Left kidney (tissue), 2 donors: Measurements from ENCODE around the gene PMM1. TPM values are rescaled to one million over a fixed set of nuclear protein-coding genes. Genes with fewer than 3 reads are reported as not detected.

Experiments
- DNase-seq: peaks from one replicate; pipeline ENCODE4 v3.0.0-alpha.2; 2013
- polyA plus RNA-seq: library from polyadenylated mRNA; unstranded; fragments of 120-200 nt; gene quantifications from one replicate; pipeline ENCODE4 v1.2.1, GENCODE V29; 2013; ENCODE audit not compliant: insufficient read length

The PMM1 gene
- polyA plus RNA-seq, 1 donor: 49.1 TPM

DNA sequence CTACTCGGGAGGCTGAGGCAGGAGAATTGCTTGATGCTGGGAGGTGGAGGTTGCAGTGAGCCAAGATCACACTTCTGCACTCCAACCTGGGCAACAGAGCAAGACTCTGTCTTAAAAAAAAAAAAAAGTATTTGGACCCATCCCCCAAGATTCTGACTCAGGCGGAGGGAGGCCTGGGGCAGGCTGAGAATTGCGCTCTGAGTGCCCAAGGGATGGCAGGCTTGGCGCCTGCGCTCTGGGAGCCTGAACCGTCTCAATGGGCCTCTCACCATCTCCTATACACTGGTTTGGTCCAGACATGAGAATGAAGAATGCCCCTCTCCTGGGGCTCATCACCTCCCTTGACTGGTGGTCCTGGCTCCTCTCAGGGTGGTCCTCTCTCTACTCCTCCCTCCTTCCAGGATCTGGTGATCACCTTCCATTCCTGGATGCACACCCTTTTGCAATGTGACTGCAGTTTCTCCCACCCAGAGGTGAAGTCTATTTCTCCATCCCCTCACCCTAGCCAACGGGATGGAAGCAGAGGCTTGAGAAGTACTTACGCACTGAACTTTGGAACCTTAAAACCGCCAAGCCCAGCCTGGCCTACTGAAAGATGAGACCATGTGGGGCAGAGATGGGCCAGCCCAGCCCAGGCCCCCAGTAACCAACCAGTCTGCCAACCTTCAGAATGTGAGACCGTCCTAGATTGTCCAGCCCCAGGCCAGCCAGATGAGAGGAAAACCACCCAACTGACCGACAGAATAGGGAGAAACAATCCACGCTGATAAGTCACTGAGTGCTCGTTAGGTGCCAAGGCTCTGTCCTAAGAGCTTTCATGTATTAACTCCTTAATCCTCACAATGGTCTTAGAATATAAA is 50.3 kb downstream of the PMM1 start:
- DNase-seq: no peak

- DNase-seq: no peak
Measured at GRCh38 chr22:41538583-41538982, 51.1 kb downstream of the PMM1 start.

- no peak for DNase-seq
Measured at GRCh38 chr22:41537203-41537602, 52.4 kb downstream of the PMM1 start.

GRCh38 chr22:41535244-41535643 is 54.4 kb downstream of the PMM1 start:
- DNase-seq: no peak

GRCh38 chr22:41534219-41534618 is 55.4 kb downstream of the PMM1 start:
- no peak for DNase-seq

GRCh38 chr22:41532908-41533825 is 56.5 kb downstream of the PMM1 start:
- DNase-seq: no peak

DNA sequence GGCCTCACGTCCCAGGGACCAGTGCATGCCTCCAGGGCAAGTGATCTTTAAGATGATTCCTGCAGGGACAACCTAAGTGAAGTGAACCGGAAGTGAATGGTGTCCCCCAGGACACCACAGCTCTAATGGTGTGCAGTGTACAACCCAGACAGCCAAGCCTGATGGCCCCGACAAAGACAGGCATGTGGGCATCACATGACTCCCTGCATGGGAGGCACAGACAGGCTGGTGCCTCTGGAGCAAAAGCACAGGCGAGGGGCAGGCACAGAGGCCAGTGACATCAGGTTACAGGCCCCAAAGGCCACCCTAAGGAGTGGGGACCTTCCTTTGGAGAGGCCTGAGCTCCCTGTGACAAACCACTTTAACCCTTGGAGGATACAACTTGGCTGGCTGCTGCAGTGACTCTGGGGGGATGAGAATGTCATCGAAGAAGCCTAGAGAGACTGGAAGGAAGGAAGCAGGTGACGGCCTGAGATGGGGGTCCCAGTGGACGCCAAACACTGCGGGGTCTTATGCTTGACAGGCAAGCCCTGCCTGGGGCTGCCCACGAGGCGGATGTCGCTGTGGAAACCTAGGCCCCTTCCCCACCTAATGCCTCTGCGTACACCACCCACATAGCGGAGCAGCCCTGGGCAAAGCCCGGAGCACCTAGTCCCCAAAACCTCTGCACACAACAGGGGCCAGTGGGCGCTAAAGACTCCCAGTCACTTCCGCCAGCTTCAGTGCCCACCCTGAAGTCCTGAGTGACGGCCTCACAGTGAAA is 57.7 kb downstream of the PMM1 start:
- DNase-seq: no peak

DNA sequence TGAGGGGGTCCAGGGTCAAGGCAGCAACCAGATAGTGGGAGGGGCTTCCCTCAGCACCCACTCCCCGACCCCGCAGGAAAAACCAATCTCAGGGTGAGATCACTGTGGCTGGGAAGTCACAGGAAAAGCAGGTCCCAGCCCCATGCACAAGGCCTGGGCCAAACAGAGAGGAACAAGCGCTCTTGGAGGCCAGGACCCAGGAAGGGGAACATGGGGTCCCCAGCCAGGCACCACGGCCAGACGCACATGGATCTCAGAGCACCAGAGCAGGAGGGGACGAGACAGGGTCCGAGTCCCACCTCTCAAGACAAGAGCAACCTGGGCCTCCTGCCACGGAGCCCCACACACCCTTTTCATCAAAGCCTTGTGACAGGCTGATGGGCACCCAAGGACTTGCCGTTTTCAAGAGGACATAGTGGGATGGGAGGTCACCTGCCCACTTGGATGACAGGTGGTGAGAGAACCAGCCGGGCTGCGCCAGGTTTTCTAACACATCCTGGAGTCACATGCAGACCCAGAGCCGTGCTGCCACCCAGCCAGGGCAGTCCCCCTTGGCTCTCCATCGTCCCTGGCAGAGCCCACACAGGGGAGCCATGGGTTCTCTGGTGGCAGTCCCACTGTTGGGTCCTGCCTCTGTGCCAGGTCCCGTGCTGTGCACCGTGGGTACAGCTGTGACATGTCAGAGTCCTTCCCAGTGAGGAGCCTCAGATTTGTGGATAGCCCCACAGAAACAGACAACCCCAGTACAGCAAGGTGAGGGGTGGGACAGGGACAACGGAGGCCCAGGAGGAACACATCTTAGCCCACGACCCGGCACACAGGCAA is 58.5 kb downstream of the PMM1 start:
- DNase-seq: no peak

GRCh38 chr22:41528938-41529561 is 60.6 kb downstream of the PMM1 start:
- no peak for DNase-seq

DNA sequence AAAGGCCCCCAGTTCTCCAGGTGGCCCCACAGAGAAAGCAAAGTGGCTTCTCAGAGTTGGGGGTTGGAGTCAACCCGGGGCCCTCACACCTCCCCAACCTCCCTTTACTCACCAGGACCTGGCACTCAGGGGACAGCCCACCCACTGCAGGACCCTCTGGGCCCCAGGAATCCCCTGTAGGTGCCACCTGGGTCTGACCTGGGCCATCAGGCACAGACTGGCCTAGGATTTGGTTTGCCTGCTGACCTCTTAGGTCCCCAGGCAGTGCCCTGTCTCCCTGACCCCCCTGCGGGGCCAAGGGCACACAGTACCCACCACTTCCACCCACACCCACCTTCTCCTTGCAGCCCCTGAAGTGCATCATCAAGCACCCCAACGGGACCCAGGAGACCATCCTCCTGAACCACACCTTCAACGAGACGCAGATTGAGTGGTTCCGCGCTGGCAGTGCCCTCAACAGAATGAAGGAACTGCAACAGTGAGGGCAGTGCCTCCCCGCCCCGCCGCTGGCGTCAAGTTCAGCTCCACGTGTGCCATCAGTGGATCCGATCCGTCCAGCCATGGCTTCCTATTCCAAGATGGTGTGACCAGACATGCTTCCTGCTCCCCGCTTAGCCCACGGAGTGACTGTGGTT is 61.4 kb downstream of the PMM1 start:
- no peak for DNase-seq

Other genes starting within 250 kb of the PMM1 start
- 16.3 TPM for gene TEF, start 207.9 kb downstream of the PMM1 start, polyA plus RNA-seq
- gene TOB2, start 143.0 kb downstream of the PMM1 start, polyA plus RNA-seq: 48.6 TPM
- 46.5 TPM for gene PHF5A, start 121.1 kb downstream of the PMM1 start, polyA plus RNA-seq
- 121 TPM for gene ACO2, start 120.7 kb downstream of the PMM1 start, polyA plus RNA-seq
- 30.5 TPM for gene POLR3H, start 45.4 kb downstream of the PMM1 start, polyA plus RNA-seq
- 4.9 TPM for gene CSDC2, start 28.8 kb downstream of the PMM1 start, polyA plus RNA-seq
- gene DESI1, start 31.2 kb upstream of the PMM1 start, polyA plus RNA-seq: 31.3 TPM
- gene XRCC6, start 31.5 kb upstream of the PMM1 start, polyA plus RNA-seq: 369 TPM
- gene SNU13, start 99.0 kb upstream of the PMM1 start, polyA plus RNA-seq: 117 TPM
- gene MEI1, start 109.7 kb upstream of the PMM1 start, polyA plus RNA-seq: 4.6 TPM
- gene CCDC134, start 210.8 kb upstream of the PMM1 start, polyA plus RNA-seq: 10.1 TPM
- 86.7 TPM for gene SREBF2, start 243.3 kb upstream of the PMM1 start, polyA plus RNA-seq